Epithelial cell of prostate (primary cell): ENCODE data around the gene ZNF485.
"Not testable (repeated sequence)": the region's sequence is repeated elsewhere in the genome, so short reads cannot be mapped to it uniquely, and the experiment has no call there.

Experiments used
- DNase-seq: peaks from one replicate; pipeline ENCODE4 v3.0.0-alpha.2; 2011; ENCODE audit warnings: low read depth, low spot score
- H3K27ac ChIP-seq: fragments of 450-650 bp; 2 replicates; pipeline ENCODE4 v1.5.1; 2017; ENCODE audit warnings: mild to moderate bottlenecking

The ZNF485 gene

GRCh38 chr10:43606323-43607198 is at the start of gene ZNF485:
ZNF485 (plus strand) TSS chr10:43606438; CDS start chr10:43607051, 613 bp downstream.
- DNase-seq, result no peak
- H3K27ac ChIP-seq, result peak within 1 kb of the TSS; percentile 20

- no peak overlapping the region for H3K27ac ChIP-seq
- no peak for DNase-seq
Observed at GRCh38 chr10:43557214-43557613, 49.0 kb upstream of the ZNF485 start.

- H3K27ac ChIP-seq, result no peak overlapping the region
- DNase-seq, result no peak
Observed at GRCh38 chr10:43569681-43570080, 36.6 kb upstream of the ZNF485 start.

- no peak overlapping the region for H3K27ac ChIP-seq
- DNase-seq, result no peak
Observed at GRCh38 chr10:43570971-43571370, 35.3 kb upstream of the ZNF485 start.

GRCh38 chr10:43573250-43574000 is 32.8 kb upstream of the ZNF485 start:
- DNase-seq, result no peak
- H3K27ac ChIP-seq, result no peak overlapping the region

- no peak for DNase-seq
- H3K27ac ChIP-seq, result no peak within 1 kb of the TSS
Observed at GRCh38 chr10:43574001-43574892, 32.0 kb upstream of the ZNF485 start, which contains the start of gene ZNF239. ZNF239 (minus strand) TSS chr10:43574616; CDS start chr10:43558079, 16,537 bp downstream.

GRCh38 chr10:43574906-43575305 is 31.3 kb upstream of the ZNF485 start:
- DNase-seq, result no peak
- H3K27ac ChIP-seq, result no peak overlapping the region

- no peak overlapping the region for H3K27ac ChIP-seq
- DNase-seq, result no peak
Observed at GRCh38 chr10:43576062-43576461, 30.2 kb upstream of the ZNF485 start.

- no peak for DNase-seq
Observed at GRCh38 chr10:43576580-43576979, 29.7 kb upstream of the ZNF485 start.

GRCh38 chr10:43584051-43584450 is 22.2 kb upstream of the ZNF485 start:
- DNase-seq, result no peak
- H3K27ac ChIP-seq, result no peak overlapping the region

More at GRCh38 chr10:43576580-43576979, 29.7 kb upstream of the ZNF485 start:
- no peak overlapping the region for H3K27ac ChIP-seq

GRCh38 chr10:43585046-43585445 is 21.2 kb upstream of the ZNF485 start:
- no peak for DNase-seq
- H3K27ac ChIP-seq, result no peak overlapping the region

GRCh38 chr10:43585981-43586729 is 20.1 kb upstream of the ZNF485 start:
- no peak overlapping the region for H3K27ac ChIP-seq
- no peak for DNase-seq

GRCh38 chr10:43586730-43587115 is 19.5 kb upstream of the ZNF485 start:
- H3K27ac ChIP-seq, DNase-seq: not testable (repeated sequence)

- DNase-seq, result no peak
- no peak overlapping the region for H3K27ac ChIP-seq
Observed at GRCh38 chr10:43591303-43591904, 14.8 kb upstream of the ZNF485 start.

- DNase-seq, result no peak
- no peak overlapping the region for H3K27ac ChIP-seq
Observed at GRCh38 chr10:43594944-43595589, 11.2 kb upstream of the ZNF485 start.

GRCh38 chr10:43595739-43596298 is 10.4 kb upstream of the ZNF485 start:
- no peak for DNase-seq
- no peak overlapping the region for H3K27ac ChIP-seq

- H3K27ac ChIP-seq, result no peak overlapping the region
- DNase-seq, result no peak
Observed at GRCh38 chr10:43596546-43596945, 9.7 kb upstream of the ZNF485 start.

- no peak for DNase-seq
- H3K27ac ChIP-seq, result no peak overlapping the region
Observed at GRCh38 chr10:43598446-43598845, 7.8 kb upstream of the ZNF485 start.
